ENCODE data around the gene LIX1. TPM values are rescaled to one million over a fixed set of nuclear protein-coding genes. Genes with fewer than 3 reads are reported as not detected.

LIX1 gene
- total and polyA plus RNA-seq, 2 of the 8 experiments (the other 6 are each of a cell fraction or from before 2014, with no cell fraction given) = 0.26 to 0.45 TPM

- Histone ChIP-seq H3K27me3 (replicated peaks in 1 of 4; ENCODE audit: control insufficient read depth in 3 of 4, extremely low read depth in 1 of 4, insufficient read depth in 3 of 4, low read length in 3 of 4) (no peaks in the 10 kb centered on the region), H2AK5ac (ENCODE audit: low read depth, low read length) (no peak overlapping the region), H4K20me1 (replicated peaks in 1 of 2; ENCODE audit: control insufficient read depth in 1 of 2, insufficient read depth in 2 of 2, low read length in 2 of 2) (no peaks in the 10 kb centered on the region), H3K9ac (replicated peaks in 1 of 4; ENCODE audit: extremely low read depth in 1 of 4, low read depth in 3 of 4, low read length in 3 of 4) (no peak overlapping the region), H2BK12ac (ENCODE audit: low read depth, low read length) (no peak overlapping the region), H2AFZ (ENCODE audit: low read length) (no peak overlapping the region), H3K56ac (replicated peaks; ENCODE audit: insufficient read length, low read depth, low read length) (no peak overlapping the region), H3K4me3 (ENCODE audit: extremely low read depth in 1 of 4, insufficient read depth in 2 of 4, low read depth in 3 of 4, low read length in 4 of 4) (no peak overlapping the region; a peak in 1 of 8 replicates), H2BK120ac (replicated peaks; ENCODE audit: low read depth, low read length) (no peak overlapping the region), H3K4me1 (replicated peaks in 1 of 4; ENCODE audit: control insufficient read depth in 3 of 4, insufficient read depth in 4 of 4, low read length in 3 of 4) (peaks cover 0 to 6% (median 2%) of the 10 kb centered on the region in 4 experiments; a peak in 2 of 7 replicates), H2BK20ac (ENCODE audit: low read length) (no peak overlapping the region), H3K4ac (replicated peaks; ENCODE audit: insufficient read length, low read depth, low read length) (no peak overlapping the region), H4K5ac (ENCODE audit: insufficient read length, low read depth, low read length) (no peak overlapping the region), H3K18ac (ENCODE audit: extremely low read depth, low read length) (no peak overlapping the region), H3K23ac (ENCODE audit: insufficient read length) (no peak overlapping the region), H3K36me3 (ENCODE audit: control insufficient read depth in 2 of 4, insufficient read depth in 4 of 4, low read length in 3 of 4) (no peaks in the 10 kb centered on the region), H2BK15ac (ENCODE audit: low read length) (no peak overlapping the region), H3K14ac (ENCODE audit: insufficient read length) (no peak overlapping the region), H4K91ac (replicated peaks; ENCODE audit: insufficient read length, low read length) (no peak overlapping the region), H4K8ac (ENCODE audit: extremely low read depth, insufficient read depth, low read length) (no peak overlapping the region), H3K27ac (ENCODE audit: low read depth, low read length) (no peak overlapping the region), H3K23me2 (ENCODE audit: low read depth, low read length) (no peaks in the 10 kb centered on the region), H3K79me1 (ENCODE audit: low read depth, low read length) (no peaks in the 10 kb centered on the region), H3K9me3 (ENCODE audit: insufficient read depth in 2 of 2, low read depth in 1 of 2, low read length in 1 of 2) (no peaks in the 10 kb centered on the region), H3K4me2 (ENCODE audit: insufficient read depth in 1 of 2, low read depth in 2 of 2, low read length in 2 of 2) (no peak overlapping the region; a peak in 1 of 4 replicates), H3K79me2 (ENCODE audit: control insufficient read depth in 1 of 2, insufficient read depth in 2 of 2, low read length in 2 of 2) (no peaks in the 10 kb centered on the region), H2BK5ac (ENCODE audit: low read depth, low read length) (no peak overlapping the region)
- TF ChIP-seq ASH2L (IDR thresholded peaks at IDR 0.05; ENCODE audit: low read length) = no peak
- peak; percentile 41; the same call in 1 of the 2 replicates for TF ChIP-seq TEAD4 (IDR thresholded peaks at IDR 0.05; ENCODE audit: low read depth, low read length)
- FAIRE-seq = peak; percentile 50
- CTCF ChIA-PET (ENCODE audit: partially characterized antibody) = interaction anchor here (0.6 to 1.2 kb wide), 2 partner anchors 13 to 74 kb away, joined by 3 to 4 read pairs; no protein-coding TSS in a partner anchor
- POLR2A ChIA-PET (ENCODE audit: partially characterized antibody) = no interaction called here
- WGBS, 2 experiments (ENCODE audit: extremely low coverage in 1 of 2, insufficient coverage in 1 of 2, insufficient read length in 1 of 2, insufficient replicate concordance in 2 of 2, low coverage in 1 of 2, low lambda C conversion rate in 2 of 2, missing lambda C conversion rate in 1 of 2) = 88% methylated on average over 2 of the region's 2 CpGs; no CpG with 5 or more reads in 1 of the 2 experiments
- no peak for DNase-seq (ENCODE audit: low read depth in 1 of 2, low spot score in 2 of 2)
Measured at GRCh38 chr5:97065475-97065874, 76.9 kb downstream of the LIX1 start.
